ENCODE measurements around the gene ARV1. TPM values are rescaled to one million over a fixed set of nuclear protein-coding genes. Genes with fewer than 3 reads are reported as not detected.

ARV1 gene
- total RNA-seq, 1 experiment from 2014 or later: 8.0 TPM

GRCh38 chr1:230943048-230943593 is 35.8 kb upstream of the ARV1 start:
- H2BK20ac ChIP-seq (ENCODE audit: low read depth, low read length, poor library complexity, severe bottlenecking): no peak overlapping the region
- no peak overlapping the region for H2AK5ac ChIP-seq (ENCODE audit: insufficient read length, low read length)
- H3K4me1 Mint-ChIP-seq: no peaks in the 10 kb centered on the region
- H3K14ac ChIP-seq (ENCODE audit: insufficient read depth, low read length): no peak overlapping the region
- H3K4me2 ChIP-seq (ENCODE audit: insufficient read depth, insufficient read length, low read length): no peak overlapping the region
- no peak for DNase-seq
- H4K20me1 ChIP-seq (ENCODE audit: control insufficient read depth, insufficient read depth, insufficient read length): no peaks in the 10 kb centered on the region
- H2BK15ac ChIP-seq (ENCODE audit: low read depth, low read length): no peak overlapping the region
- no peak overlapping the region for H3K4ac ChIP-seq (ENCODE audit: low read depth, low read length)
- H4K5ac ChIP-seq (ENCODE audit: insufficient read length, low read depth, low read length): no peak overlapping the region
- no peak overlapping the region for H3K27ac Mint-ChIP-seq
- H3K27me3 Mint-ChIP-seq (ENCODE audit: low read depth): no peaks in the 10 kb centered on the region; the same call in 1 of the 2 replicates
- H3K18ac ChIP-seq (ENCODE audit: insufficient read length, low read depth, low read length): no peak overlapping the region
- no peak overlapping the region for H4K8ac ChIP-seq (replicated peaks; ENCODE audit: insufficient read length, low read depth, low read length)
- H3K4me1 ChIP-seq (ENCODE audit: insufficient read depth, low read length): no peaks in the 10 kb centered on the region
- no peak overlapping the region for H2BK5ac ChIP-seq (ENCODE audit: insufficient read length, low read length)
- WGBS (ENCODE audit: extremely low coverage, insufficient read length, low lambda C conversion rate): no CpG with 5 or more reads among the region's 2 CpGs
- no peak overlapping the region for H2BK120ac ChIP-seq (ENCODE audit: low read depth, low read length, poor library complexity, severe bottlenecking)
- H3K4me3 Mint-ChIP-seq: no peak overlapping the region
- no peaks in the 10 kb centered on the region for H3K9me3 Mint-ChIP-seq
- H3K9ac ChIP-seq (ENCODE audit: extremely low read depth, insufficient read length, low read length): no peak overlapping the region
- no peaks in the 10 kb centered on the region for H3K23me2 ChIP-seq (ENCODE audit: insufficient read length, low read depth, low read length, poor library complexity, severe bottlenecking)
- H2AFZ ChIP-seq (ENCODE audit: low read length): no peak overlapping the region
- H2BK12ac ChIP-seq (ENCODE audit: insufficient read length, low read depth, low read length): no peak overlapping the region
- H3K27ac ChIP-seq (ENCODE audit: insufficient read length, low read depth, low read length): no peak overlapping the region
- no peaks in the 10 kb centered on the region for H3K79me1 ChIP-seq (ENCODE audit: insufficient read depth, low read depth, low read length, poor library complexity, severe bottlenecking)
- H3K36me3 Mint-ChIP-seq (ENCODE audit: insufficient read depth in 1 of 3, low read depth in 3 of 3): no peaks in the 10 kb centered on the region
- no peaks in the 10 kb centered on the region for H3K79me2 ChIP-seq (ENCODE audit: insufficient read depth, low read length)
- no peaks in the 10 kb centered on the region for H3K27me3 ChIP-seq (ENCODE audit: insufficient read depth, low read length)
- no peak overlapping the region for H4K91ac ChIP-seq (ENCODE audit: insufficient read length, low read depth, low read length)
- no peak overlapping the region for H3K56ac ChIP-seq (ENCODE audit: insufficient read length, low read depth, low read length)
- H3K9me3 ChIP-seq (ENCODE audit: control insufficient read depth, low read depth, low read length): no peaks in the 10 kb centered on the region
- no peak overlapping the region for H3K23ac ChIP-seq (ENCODE audit: insufficient read length, low read depth, low read length)
- no peak overlapping the region for H3T11ph ChIP-seq (ENCODE audit: low read length)
- no peak for TF ChIP-seq CTCF (conservative IDR thresholded peaks at IDR 0.05)
